ENCODE results near the gene NFKBIA.
"Not testable (repeated sequence)": the region's sequence is repeated elsewhere in the genome, so short reads cannot be mapped to it uniquely, and the experiment has no call there.

The NFKBIA gene

DNA sequence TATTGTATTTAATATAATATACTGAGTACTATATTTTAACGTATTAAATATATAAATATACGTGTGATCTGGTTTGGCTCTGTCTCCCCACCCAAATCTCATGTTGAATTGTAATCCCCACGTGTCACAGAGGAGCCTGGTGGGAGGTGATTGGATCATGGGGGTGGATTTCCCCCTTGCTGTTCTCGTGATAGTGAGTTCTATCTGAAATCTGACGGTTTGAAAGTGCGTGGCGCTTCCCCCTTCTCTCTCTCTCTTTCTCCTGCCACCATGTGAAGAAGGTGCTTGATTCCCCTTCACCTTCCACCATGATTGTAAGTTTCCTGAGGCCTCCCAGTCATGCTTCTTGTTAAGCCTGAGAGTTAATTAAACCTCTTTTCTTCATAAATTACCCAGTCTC is 44.9 kb downstream of the NFKBIA start:
- H3K9ac ChIP-seq (ENCODE audit: low read depth, low read length); H3K4me1 ChIP-seq (ENCODE audit: insufficient read depth, low read length); H3K36me3 ChIP-seq (ENCODE audit: insufficient read depth, low read depth, low read length); H3K4me3 ChIP-seq (ENCODE audit: low read length); H3K27ac ChIP-seq (ENCODE audit: low read length); H3K27me3 ChIP-seq (ENCODE audit: insufficient read depth, low read length); H3K9me3 ChIP-seq (ENCODE audit: insufficient read depth, low read depth, low read length): not testable (repeated sequence)

DNA sequence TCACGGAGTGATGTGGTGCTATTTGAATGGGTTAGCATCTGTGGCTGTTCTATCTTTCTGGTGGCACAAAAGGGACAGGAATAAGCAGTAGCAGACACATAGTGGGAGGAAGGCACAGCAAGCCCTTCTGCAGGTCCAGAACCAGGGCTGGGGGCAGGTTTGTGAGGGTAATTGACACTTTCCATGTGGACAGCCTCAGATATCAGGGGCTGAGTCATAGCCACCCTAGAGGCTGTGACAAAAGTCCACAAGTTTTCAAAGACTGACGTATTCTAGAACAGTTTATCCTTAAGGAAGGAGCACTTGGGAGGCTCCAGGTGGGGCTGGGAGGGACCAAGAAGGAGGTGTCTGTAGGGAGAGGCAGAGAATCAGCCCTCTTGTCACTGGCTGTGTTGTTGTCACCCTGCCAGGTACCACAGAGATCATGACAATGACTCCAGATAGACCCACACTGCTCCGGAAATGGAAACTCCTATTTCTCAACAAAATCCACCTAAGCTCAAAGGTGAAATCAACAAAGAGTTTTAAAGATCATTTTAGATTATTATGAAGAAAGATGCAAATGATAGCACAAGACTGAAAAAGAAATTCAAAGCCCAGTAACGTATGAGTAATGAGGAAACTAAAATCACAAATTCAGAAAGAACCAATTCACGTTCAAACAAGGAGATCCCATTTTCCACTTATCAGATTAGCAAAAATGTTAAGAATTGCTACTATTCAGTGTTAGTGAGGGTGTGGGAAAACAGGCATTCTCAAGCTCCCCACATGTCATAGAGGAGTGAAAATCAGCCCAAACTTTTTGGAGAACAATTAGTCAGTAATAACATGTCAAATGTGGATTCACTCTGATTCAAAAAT is 48.3 kb downstream of the NFKBIA start:
- no peak overlapping the region for H3K27ac ChIP-seq (ENCODE audit: low read length)

DNA sequence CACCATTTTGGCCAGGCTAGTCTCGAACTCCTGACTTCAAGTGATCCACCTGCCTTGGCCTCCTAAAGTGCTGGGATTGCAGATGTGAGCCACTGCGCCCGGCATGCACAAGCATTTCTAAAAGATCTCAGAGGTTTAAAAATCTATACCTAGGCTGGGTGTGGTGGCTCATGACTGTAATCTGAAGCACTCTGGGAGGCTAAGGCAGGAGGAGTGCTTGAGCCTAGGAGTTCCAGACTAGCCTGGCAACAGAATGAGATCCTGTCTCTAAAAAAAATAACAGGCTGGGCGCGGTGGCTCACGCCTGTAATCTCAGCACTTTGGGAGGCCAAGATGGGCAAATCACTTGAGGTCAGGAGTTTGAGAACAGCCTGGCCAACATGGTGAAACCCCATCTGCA is 49.3 kb downstream of the NFKBIA start:
- not testable (repeated sequence) for H3K4me1 ChIP-seq (ENCODE audit: insufficient read depth, low read length); H3K27me3 ChIP-seq (ENCODE audit: insufficient read depth, low read length); H3K4me3 ChIP-seq (ENCODE audit: low read length); H3K36me3 ChIP-seq (ENCODE audit: insufficient read depth, low read depth, low read length); H3K9me3 ChIP-seq (ENCODE audit: insufficient read depth, low read depth, low read length); H3K27ac ChIP-seq (ENCODE audit: low read length); H3K9ac ChIP-seq (ENCODE audit: low read depth, low read length)

More for the DNA sequence above, 48.3 kb downstream of the NFKBIA start:
- no peaks in the 10 kb centered on the region for H3K36me3 ChIP-seq (ENCODE audit: insufficient read depth, low read depth, low read length)
- H3K27me3 ChIP-seq (ENCODE audit: insufficient read depth, low read length), result no peaks in the 10 kb centered on the region
- H3K9ac ChIP-seq (ENCODE audit: low read depth, low read length), result no peak overlapping the region
- H3K4me1 ChIP-seq (ENCODE audit: insufficient read depth, low read length), result peaks cover 7% of the 10 kb centered on the region
- no peaks in the 10 kb centered on the region for H3K9me3 ChIP-seq (ENCODE audit: insufficient read depth, low read depth, low read length)
- H3K4me3 ChIP-seq (ENCODE audit: low read length), result no peak overlapping the region

DNA sequence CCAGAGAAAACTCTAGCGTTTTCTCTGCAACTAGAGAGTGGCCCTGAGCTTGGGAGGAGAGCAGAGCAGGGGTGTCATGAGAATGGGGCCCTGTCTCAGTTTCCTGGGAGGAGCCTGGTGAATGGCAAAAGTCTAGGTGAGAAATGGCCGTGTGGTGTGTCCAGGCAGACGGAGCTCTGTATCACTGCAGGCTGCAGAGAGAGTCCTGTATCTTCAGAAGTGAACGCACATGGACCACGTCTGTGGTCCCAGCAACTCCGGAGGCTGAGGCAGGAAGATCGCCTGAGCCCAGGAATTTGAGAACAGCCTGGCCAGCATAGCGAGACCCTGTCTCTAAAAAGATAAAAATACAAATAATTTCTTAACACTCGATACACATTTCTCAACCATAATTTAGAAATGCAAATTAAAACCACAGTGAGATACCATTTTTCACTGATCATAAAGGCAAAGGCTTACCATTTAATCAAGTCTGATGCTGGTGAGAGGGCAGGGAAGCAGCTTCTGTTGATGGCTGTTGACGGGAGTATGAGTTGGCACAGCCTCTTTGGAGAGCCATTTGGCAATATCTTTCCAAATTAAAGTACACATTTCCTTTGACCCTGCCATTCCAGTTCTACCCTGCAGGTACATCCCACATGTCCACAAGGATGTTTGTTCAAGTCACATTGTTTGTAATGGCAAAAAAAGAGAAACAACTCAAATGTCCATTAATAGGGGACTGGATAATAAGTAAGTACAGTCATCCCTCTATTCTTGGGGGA is 51.0 kb downstream of the NFKBIA start:
- H3K27ac ChIP-seq (ENCODE audit: low read length), result no peak overlapping the region
- peaks cover 7% of the 10 kb centered on the region for H3K4me1 ChIP-seq (ENCODE audit: insufficient read depth, low read length)
- H3K36me3 ChIP-seq (ENCODE audit: insufficient read depth, low read depth, low read length), result no peaks in the 10 kb centered on the region
- H3K9me3 ChIP-seq (ENCODE audit: insufficient read depth, low read depth, low read length), result no peaks in the 10 kb centered on the region
- H3K9ac ChIP-seq (ENCODE audit: low read depth, low read length), result no peak overlapping the region
- no peak overlapping the region for H3K4me3 ChIP-seq (ENCODE audit: low read length)
- H3K27me3 ChIP-seq (ENCODE audit: insufficient read depth, low read length), result no peaks in the 10 kb centered on the region

DNA sequence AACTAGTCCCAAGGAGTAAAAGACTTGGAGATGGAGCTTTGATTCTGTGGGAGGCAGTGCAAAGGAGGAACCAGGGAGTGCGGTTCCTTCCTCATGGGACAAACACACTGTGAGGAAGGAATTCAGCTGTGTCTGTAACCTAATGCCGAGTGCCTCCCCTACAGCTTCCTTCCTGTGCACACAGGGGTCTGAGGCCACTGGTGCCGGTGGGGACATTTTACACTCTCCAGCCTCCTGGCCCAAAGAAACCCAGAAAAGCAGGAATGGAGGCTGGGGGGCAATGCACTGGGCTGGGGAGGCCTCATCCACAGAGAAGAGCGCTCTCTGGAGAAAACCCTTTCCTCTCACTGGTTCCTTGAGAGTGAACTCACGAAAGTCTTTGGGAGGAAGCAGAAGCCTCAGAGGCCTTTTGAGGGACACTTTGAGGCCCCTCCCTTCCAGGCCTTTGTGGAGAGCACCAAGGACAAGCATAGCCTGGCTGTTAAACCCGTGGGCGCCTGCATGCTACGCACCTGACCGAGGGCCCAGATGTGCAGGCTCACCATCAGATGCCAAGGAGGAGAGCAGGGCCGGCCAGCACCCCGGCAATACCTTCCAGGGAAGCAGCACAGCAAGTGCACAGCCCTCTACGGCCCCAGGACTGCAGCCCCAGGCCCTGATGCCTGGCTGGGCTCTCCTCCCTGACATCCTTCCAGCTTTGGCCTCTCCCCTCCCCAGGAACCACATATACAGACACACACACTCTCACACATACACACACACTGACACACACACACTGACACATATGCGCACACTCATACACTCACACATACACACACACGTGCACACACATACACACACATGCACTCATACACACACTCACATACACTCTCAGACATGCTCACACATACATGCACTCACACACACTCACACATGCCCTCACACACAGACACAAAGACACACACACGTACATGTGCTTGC is 52.0 kb downstream of the NFKBIA start:
- Histone ChIP-seq H3K9me3 (ENCODE audit: insufficient read depth, low read depth, low read length) (no peaks in the 10 kb centered on the region), H3K27me3 (ENCODE audit: insufficient read depth, low read length) (no peaks in the 10 kb centered on the region), H3K4me1 (ENCODE audit: insufficient read depth, low read length) (peaks cover 11% of the 10 kb centered on the region), H3K36me3 (ENCODE audit: insufficient read depth, low read depth, low read length) (no peaks in the 10 kb centered on the region), H3K4me3 (ENCODE audit: low read length) (no peak overlapping the region), H3K27ac (ENCODE audit: low read length) (no peak overlapping the region), H3K9ac (ENCODE audit: low read depth, low read length) (no peak overlapping the region)

DNA sequence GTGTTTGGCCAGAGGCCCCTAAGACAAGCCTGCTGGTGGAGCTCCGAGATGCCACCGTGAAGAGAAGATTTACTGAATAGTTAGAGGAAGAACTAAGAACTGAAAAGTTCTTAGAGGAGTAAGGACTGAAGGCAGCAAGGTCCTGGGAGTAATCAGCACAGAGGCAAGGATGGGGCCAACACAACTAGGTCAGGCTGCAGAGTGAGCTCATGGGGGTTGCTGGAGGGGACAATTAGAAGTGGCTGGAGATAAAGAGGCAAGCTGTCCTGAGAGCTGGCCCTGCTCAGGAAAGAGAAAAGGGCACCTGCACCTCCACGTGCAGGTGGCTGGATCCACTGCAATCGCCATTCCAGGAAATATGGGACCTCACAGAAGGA is 52.7 kb downstream of the NFKBIA start:
- Histone ChIP-seq H3K4me1 (ENCODE audit: insufficient read depth, low read length) (peaks cover 13% of the 10 kb centered on the region), H3K9me3 (ENCODE audit: insufficient read depth, low read depth, low read length) (no peaks in the 10 kb centered on the region), H3K9ac (ENCODE audit: low read depth, low read length) (no peak overlapping the region), H3K36me3 (ENCODE audit: insufficient read depth, low read depth, low read length) (no peaks in the 10 kb centered on the region), H3K27me3 (ENCODE audit: insufficient read depth, low read length) (no peaks in the 10 kb centered on the region), H3K4me3 (ENCODE audit: low read length) (no peak overlapping the region), H3K27ac (ENCODE audit: low read length) (no peak overlapping the region)
